Lung (tissue), 12 donors: Measurements from ENCODE around the gene OGFR. TPM values are rescaled to one million over a fixed set of nuclear protein-coding genes. Genes with fewer than 3 reads are reported as not detected.

ENCODE experiments used
- ATAC-seq: fragments of 200-7000 bp; cut with Tn5 transposase; one replicate; pipeline ENCODE4 v1.9.1; 2020; ENCODE audit warnings: moderate number of reproducible peaks; ENCODE audit not compliant: insufficient read depth, low FRiP score
- DNase-seq, 3 donors: peaks; one replicate each; pipeline ENCODE4 v3.0.0-alpha.2; 2013 to 2017
- H3K27ac ChIP-seq, 2 donors: one replicate each; pipeline ENCODE4 v1.5.1; 2013; ENCODE audit warnings: mild to moderate bottlenecking in 2 of 2, moderate library complexity in 2 of 2, control low read depth in 1 of 2, inconsistent platforms in 1 of 2, low read depth in 1 of 2, low read length in 1 of 2
- H3K27me3 ChIP-seq, 3 donors: one replicate each; pipeline ENCODE4 v1.5.1; 2013; ENCODE audit warnings: low read length in 2 of 3; ENCODE audit not compliant: control insufficient read depth in 3 of 3, insufficient read depth in 3 of 3
- H3K36me3 ChIP-seq, 4 donors: one replicate each; pipeline ENCODE4 v1.5.1; 2013; ENCODE audit warnings: low read length in 4 of 4, mild to moderate bottlenecking in 1 of 4, moderate library complexity in 1 of 4; ENCODE audit not compliant: control insufficient read depth in 4 of 4, insufficient read depth in 4 of 4
- H3K4me1 ChIP-seq, 5 donors: one replicate each; pipeline ENCODE4 v1.5.1; 2013; ENCODE audit warnings: low read length in 5 of 5, mild to moderate bottlenecking in 2 of 5, moderate library complexity in 1 of 5; ENCODE audit not compliant: control insufficient read depth in 5 of 5, insufficient read depth in 5 of 5
- H3K4me3 ChIP-seq: one replicate; pipeline ENCODE4 v1.5.1; 2013; ENCODE audit warnings: mild to moderate bottlenecking, control low read depth, moderate library complexity
- H3K9ac ChIP-seq, 2 donors: one replicate each; pipeline ENCODE4 v1.5.1; 2013; ENCODE audit warnings: low read length in 2 of 2, control low read depth in 1 of 2; ENCODE audit not compliant: insufficient read depth in 1 of 2
- H3K9me3 ChIP-seq, 4 donors: one replicate each; pipeline ENCODE4 v1.5.1; 2013; ENCODE audit warnings: low read length in 3 of 4, mild to moderate bottlenecking in 1 of 4, moderate library complexity in 1 of 4; ENCODE audit not compliant: control insufficient read depth in 4 of 4, insufficient read depth in 3 of 4
- CTCF ChIP-seq: IDR thresholded peaks from 2 replicates; pipeline ENCODE4 v1.5.1; 2012; ENCODE audit warnings: mild to moderate bottlenecking; ENCODE audit errors: control extremely low read depth, extremely low read depth
- WGBS, 2 donors: extraction: QIAGEN DNeasy Blood & Tissue Kit; methylation state at CpG; one replicate each; pipeline ENCODE4 v1.1.7; 2013; 5-methylcytosine and 5-hydroxymethylcytosine counted together
- polyA plus RNA-seq, 2 donors: library from polyadenylated mRNA; stranded (reverse); fragments of 200-250 nt; gene quantifications; one replicate each; pipeline ENCODE4 v1.2.1, GENCODE V29; 2013
- total RNA-seq, 2 donors: library from RNA; depleted of rRNA in 1 of 2; stranded (reverse); fragments of >200 nt in 1 of 2; gene quantifications; one replicate each; pipeline ENCODE4 v1.2.1, GENCODE V29; 2014 to 2021
- donor health status: control.
- donor health status: control.
- donor health status: Bipolar disorder and iron deficiency.
- donor health status: healthy.
- donor health status: DM: yes; HTN: yes; CAD: no.

Gene OGFR
- total and polyA plus RNA-seq, 4 donors: 38.0 to 73.1 (median 63.9) TPM

DNA sequence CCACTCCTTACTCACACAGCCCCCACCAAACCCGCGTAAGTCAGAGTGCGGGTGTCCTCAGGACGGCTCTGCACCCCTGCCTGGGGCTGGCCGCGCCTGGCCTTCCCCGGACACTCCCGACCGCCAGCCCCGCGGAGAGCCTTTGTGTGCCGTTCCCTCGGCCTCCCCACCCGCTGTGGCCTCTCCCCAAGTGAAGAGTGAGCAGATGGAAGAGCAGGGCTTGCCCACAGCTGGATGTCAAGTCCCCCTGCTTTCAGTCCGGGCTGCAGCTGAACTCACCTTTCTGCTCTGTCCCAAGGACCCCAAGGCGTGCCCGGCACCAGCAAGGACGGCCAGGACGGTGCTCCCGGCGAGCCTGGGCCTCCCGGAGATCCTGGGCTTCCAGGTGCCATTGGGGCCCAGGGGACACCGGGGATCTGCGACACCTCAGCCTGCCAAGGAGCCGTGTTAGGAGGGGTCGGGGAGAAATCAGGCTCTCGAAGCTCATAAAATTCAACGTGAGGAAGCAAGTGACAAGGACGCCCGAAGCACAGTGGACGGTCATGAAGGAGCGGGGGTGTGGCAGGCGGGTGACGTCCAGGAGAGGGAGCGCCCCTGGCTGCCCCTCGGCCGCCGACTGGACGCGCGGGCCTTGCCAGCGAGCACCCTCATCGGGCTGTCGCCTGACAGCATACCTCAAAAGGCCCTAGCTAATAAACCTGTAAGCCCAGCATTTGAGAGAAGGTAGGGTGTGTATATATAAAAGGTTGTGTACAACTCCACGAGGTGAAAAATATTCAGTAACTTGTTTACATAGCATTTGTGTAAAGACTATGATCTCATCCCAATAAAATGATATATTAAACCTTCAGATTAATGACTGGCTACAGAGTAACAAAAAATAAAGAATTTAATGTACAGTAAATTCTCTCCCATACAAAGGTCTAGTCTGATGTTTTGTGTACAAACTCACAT is 35.9 kb downstream of the OGFR start:
- no peak for DNase-seq
- Histone ChIP-seq H3K27me3 (no peaks in the 10 kb centered on the region), H3K9me3 (no peaks in the 10 kb centered on the region), H3K27ac (no peak overlapping the region), H3K4me1 (peaks cover 0 to 2% (median 0%) of the 10 kb centered on the region in 5 donors), H3K9ac (no peak overlapping the region), H3K36me3 (peaks cover 0 to 5% (median 0%) of the 10 kb centered on the region in 4 donors), H3K4me3 (no peak overlapping the region)
- ATAC-seq: no peak
- 83 to 91% methylated on average over 45 of the region's 45 CpGs for WGBS, 2 donors
- no peak for TF ChIP-seq CTCF

DNA sequence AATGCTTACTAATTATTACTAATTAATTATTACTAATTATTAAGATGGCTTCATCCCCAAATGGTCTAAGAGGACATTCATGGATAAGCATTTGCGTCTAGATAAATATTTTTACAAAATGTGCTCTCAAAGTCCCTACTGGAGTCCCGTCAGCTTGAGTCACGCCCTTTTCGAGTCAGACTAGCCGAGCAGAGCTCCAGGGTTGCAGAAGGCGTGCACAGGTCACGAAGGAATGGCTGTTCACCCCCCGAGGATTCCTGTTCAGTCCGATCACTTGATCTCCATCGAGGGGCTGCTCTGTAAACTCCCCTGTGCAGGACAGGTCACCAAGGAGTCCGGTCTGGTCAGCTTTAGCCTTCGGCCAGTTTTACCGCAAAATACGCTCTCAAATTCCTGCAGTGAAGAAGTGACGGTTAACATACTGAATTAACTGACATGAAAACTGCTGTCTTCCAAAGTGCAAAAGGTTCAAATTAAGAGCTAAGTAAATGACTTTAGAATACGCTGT is 37.1 kb downstream of the OGFR start:
- no peak for ATAC-seq
- H3K36me3 ChIP-seq: peaks cover 0 to 8% (median under 1%) of the 10 kb centered on the region in 4 donors
- no peak overlapping the region for H3K27ac ChIP-seq
- no peaks in the 10 kb centered on the region for H3K9me3 ChIP-seq
- TF ChIP-seq CTCF: no peak
- H3K4me1 ChIP-seq: no peaks in the 10 kb centered on the region
- whole genome bisulfite sequencing, 2 donors: 86% methylated on average over 16 of the region's 16 CpGs
- H3K4me3 ChIP-seq: no peak overlapping the region
- DNase-seq: no peak
- H3K9ac ChIP-seq: no peak overlapping the region
- H3K27me3 ChIP-seq: no peaks in the 10 kb centered on the region

GRCh38 chr20:62843656-62844055 is 39.0 kb downstream of the OGFR start:
- DNase-seq: no peak
- Histone ChIP-seq H3K4me3 (no peak overlapping the region), H3K9me3 (no peaks in the 10 kb centered on the region), H3K27ac (no peak overlapping the region), H3K9ac (no peak overlapping the region), H3K4me1 (no peaks in the 10 kb centered on the region), H3K27me3 (no peaks in the 10 kb centered on the region), H3K36me3 (peaks cover 0 to 8% (median under 1%) of the 10 kb centered on the region in 4 donors)
- no peak for ATAC-seq
- 97 to 98% methylated on average over 10 of the region's 10 CpGs for whole genome bisulfite sequencing, 2 donors
- no peak for TF ChIP-seq CTCF
